Astrocyte (in vitro differentiated cells and primary cell): ENCODE measurements around the gene NPHP4. TPM values are rescaled to one million over a fixed set of nuclear protein-coding genes. Genes with fewer than 3 reads are reported as not detected.

ENCODE experiments used
- DNase-seq: peaks from one replicate; pipeline ENCODE4 v3.0.0-alpha.2; 2010; ENCODE audit warnings: low read depth
- FAIRE-seq: peaks from 2 replicates; lab custom pipeline; 2011; peaks lifted over from hg19 to GRCh38; lab: Jason Lieb, UNC
- H2AFZ ChIP-seq: 2 replicates; pipeline ENCODE4 v1.6.0; 2012; ENCODE audit warnings: low read depth, low read length, inconsistent platforms
- H3K27ac ChIP-seq: 2 replicates; pipeline ENCODE4 v1.5.1; 2011; ENCODE audit warnings: low read depth, low read length, inconsistent platforms
- H3K27me3 ChIP-seq: 2 replicates; pipeline ENCODE4 v1.6.0; 2011; ENCODE audit warnings: low read length, inconsistent platforms; ENCODE audit not compliant: insufficient read depth
- H3K36me3 ChIP-seq: 2 replicates; pipeline ENCODE4 v1.5.1; 2011; ENCODE audit warnings: low read length, inconsistent platforms; ENCODE audit not compliant: insufficient read depth
- H3K4me1 ChIP-seq: 2 replicates; pipeline ENCODE4 v1.5.1; 2011; ENCODE audit warnings: low read length, inconsistent platforms; ENCODE audit not compliant: insufficient read depth
- H3K4me2 ChIP-seq: 2 replicates; pipeline ENCODE4 v1.6.0; 2012; ENCODE audit warnings: low read length, inconsistent platforms
- H3K4me3 ChIP-seq: 2 replicates; pipeline ENCODE4 v1.5.1; 2011; ENCODE audit warnings: low read depth, mild to moderate bottlenecking, low read length, inconsistent platforms; ENCODE audit not compliant: insufficient read depth
- H3K79me2 ChIP-seq: 2 replicates; pipeline ENCODE4 v1.6.0; 2012; ENCODE audit warnings: mild to moderate bottlenecking, low read length, inconsistent platforms; ENCODE audit not compliant: insufficient read depth
- H3K9ac ChIP-seq: 2 replicates; pipeline ENCODE4 v1.6.0; 2012; ENCODE audit warnings: mild to moderate bottlenecking, low read length, inconsistent platforms
- H3K9me3 ChIP-seq: 2 replicates; pipeline ENCODE4 v1.5.1; 2012; ENCODE audit warnings: low read depth, mild to moderate bottlenecking, low read length, inconsistent platforms; ENCODE audit not compliant: insufficient read depth
- H4K20me1 ChIP-seq: 2 replicates; pipeline ENCODE4 v1.6.0; 2012; ENCODE audit warnings: low read length, inconsistent platforms; ENCODE audit not compliant: insufficient read depth
- H3K27ac Mint-ChIP-seq: one replicate; pipeline ENCODE4 v1.8.0; 2021; ENCODE audit warnings: mild to moderate bottlenecking, mixed read lengths; ENCODE audit not compliant: unreplicated experiment
- H3K27me3 Mint-ChIP-seq: one replicate; pipeline ENCODE4 v1.8.0; 2021; ENCODE audit warnings: low read depth, mixed read lengths; ENCODE audit not compliant: unreplicated experiment
- H3K36me3 Mint-ChIP-seq: one replicate; pipeline ENCODE4 v1.8.0; 2021; ENCODE audit warnings: low read depth, mixed read lengths; ENCODE audit not compliant: unreplicated experiment
- H3K4me1 Mint-ChIP-seq: one replicate; pipeline ENCODE4 v1.8.0; 2021; ENCODE audit warnings: low read depth, mixed read lengths; ENCODE audit not compliant: unreplicated experiment
- H3K4me3 Mint-ChIP-seq: one replicate; pipeline ENCODE4 v1.8.0; 2021; ENCODE audit warnings: mild to moderate bottlenecking, moderate library complexity, mixed read lengths; ENCODE audit not compliant: unreplicated experiment
- H3K9me3 Mint-ChIP-seq: one replicate; pipeline ENCODE4 v1.8.0; 2021; ENCODE audit warnings: mild to moderate bottlenecking, mixed read lengths; ENCODE audit not compliant: unreplicated experiment
- CTCF ChIP-seq: IDR thresholded peaks from 2 replicates; pipeline ENCODE4 v1.5.1; 2011; ENCODE audit warnings: low read depth, mild to moderate bottlenecking, inconsistent platforms, low read length, moderate library complexity; ENCODE audit not compliant: insufficient read depth
- EZH2 ChIP-seq: IDR thresholded peaks from 2 replicates; pipeline ENCODE4 v1.6.1; 2012; ENCODE audit warnings: mild to moderate bottlenecking, low read length, inconsistent platforms; ENCODE audit not compliant: insufficient read depth
- total RNA-seq: library from RNA; stranded (reverse); gene quantifications from 2 replicates; pipeline ENCODE4 v1.2.1, GENCODE V29; 2021

NPHP4 gene
- total RNA-seq, 1 donor from 2014 or later: 8.4 TPM

- H3K9me3 ChIP-seq: peaks cover 3% of the 10 kb centered on the region
Measured at GRCh38 chr1:5831600-5832335, 160.5 kb downstream of the NPHP4 start.

GRCh38 chr1:5830771-5831599 lies 161.2 kb downstream of the NPHP4 start:
- Histone ChIP-seq H2AFZ (no peak overlapping the region), H4K20me1 (no peaks in the 10 kb centered on the region), H3K4me1 (no peaks in the 10 kb centered on the region), H3K9ac (no peak overlapping the region), H3K79me2 (no peaks in the 10 kb centered on the region), H3K27me3 (no peaks in the 10 kb centered on the region), H3K4me2 (no peak overlapping the region), H3K27ac (no peak overlapping the region), H3K9me3 (peaks cover 3% of the 10 kb centered on the region), H3K4me3 (no peak overlapping the region), H3K36me3 (no peaks in the 10 kb centered on the region)
- Mint-ChIP-seq H3K36me3 (no peaks in the 10 kb centered on the region), H3K4me1 (no peaks in the 10 kb centered on the region), H3K27ac (no peak overlapping the region), H3K9me3 (no peaks in the 10 kb centered on the region), H3K27me3 (peaks cover 39% of the 10 kb centered on the region), H3K4me3 (no peak overlapping the region)
- no peak for FAIRE-seq
- DNase-seq: no peak
- TF ChIP-seq CTCF (no peak), EZH2 (no peak)

More at GRCh38 chr1:5831600-5832335, 160.5 kb downstream of the NPHP4 start:
- H3K27ac ChIP-seq: no peak overlapping the region
- H3K36me3 ChIP-seq: no peaks in the 10 kb centered on the region
- no peak for FAIRE-seq
- no peak overlapping the region for H3K27ac Mint-ChIP-seq
- no peak overlapping the region for H3K4me3 Mint-ChIP-seq
- no peak for TF ChIP-seq EZH2
- no peak for TF ChIP-seq CTCF
- H2AFZ ChIP-seq: no peak overlapping the region
- no peaks in the 10 kb centered on the region for H3K9me3 Mint-ChIP-seq
- no peak overlapping the region for H3K4me3 ChIP-seq
- no peaks in the 10 kb centered on the region for H3K79me2 ChIP-seq
- no peak overlapping the region for H3K9ac ChIP-seq
- no peaks in the 10 kb centered on the region for H3K27me3 ChIP-seq
- H3K4me1 Mint-ChIP-seq: no peaks in the 10 kb centered on the region
- H3K36me3 Mint-ChIP-seq: no peaks in the 10 kb centered on the region
- no peak overlapping the region for H3K4me2 ChIP-seq
- H3K4me1 ChIP-seq: no peaks in the 10 kb centered on the region
- H4K20me1 ChIP-seq: no peaks in the 10 kb centered on the region
- no peak for DNase-seq
- H3K27me3 Mint-ChIP-seq: peaks cover 42% of the 10 kb centered on the region
